HG02840 (cell line): ENCODE data around the gene RASL10A.
"Not testable (repeated sequence)": the region's sequence is repeated elsewhere in the genome, so short reads cannot be mapped to it uniquely, and the experiment has no call there.

ENCODE experiments used
- ATAC-seq: cut with Tn5 transposase; IDR thresholded peaks from one replicate; pipeline ENCODE4 v1.9.1; 2021; ENCODE audit warnings: mild to moderate bottlenecking, moderate library complexity, moderate number of reproducible peaks; ENCODE audit not compliant: unreplicated experiment, low FRiP score

The RASL10A gene

GRCh38 chr22:29315286-29316140, at the start of gene RASL10A:
RASL10A (minus strand) TSS chr22:29315697; CDS start chr22:29315246, 451 bp downstream.
- ATAC-seq, result no peak

GRCh38 chr22:29359469-29359868, 44.0 kb upstream of the RASL10A start:
- ATAC-seq, result no peak

GRCh38 chr22:29357193-29357890, 41.8 kb upstream of the RASL10A start:
- not testable (repeated sequence) for ATAC-seq

- ATAC-seq, result no peak
Observed at GRCh38 chr22:29353860-29354259, 38.4 kb upstream of the RASL10A start.

- ATAC-seq, result no peak
Observed at GRCh38 chr22:29353286-29353685, 37.8 kb upstream of the RASL10A start.

GRCh38 chr22:29352778-29353177, 37.3 kb upstream of the RASL10A start:
- no peak for ATAC-seq

- no peak for ATAC-seq
Observed at GRCh38 chr22:29351891-29352290, 36.4 kb upstream of the RASL10A start.

- ATAC-seq, result no peak
Observed at GRCh38 chr22:29351042-29351441, 35.5 kb upstream of the RASL10A start.

GRCh38 chr22:29348956-29349355, 33.5 kb upstream of the RASL10A start:
- no peak for ATAC-seq

- no peak for ATAC-seq
Observed at GRCh38 chr22:29348041-29348440, 32.5 kb upstream of the RASL10A start.

GRCh38 chr22:29346659-29347058, 31.2 kb upstream of the RASL10A start:
- ATAC-seq, result no peak

GRCh38 chr22:29345932-29346331, 30.4 kb upstream of the RASL10A start:
- ATAC-seq, result no peak

GRCh38 chr22:29344889-29345288, 29.4 kb upstream of the RASL10A start:
- not testable (repeated sequence) for ATAC-seq

GRCh38 chr22:29344137-29344536, 28.6 kb upstream of the RASL10A start:
- no peak for ATAC-seq

GRCh38 chr22:29343313-29343805, 27.9 kb upstream of the RASL10A start:
- ATAC-seq, result no peak

- no peak for ATAC-seq
Observed at GRCh38 chr22:29342577-29343312, 27.2 kb upstream of the RASL10A start.

- ATAC-seq, result no peak
Observed at GRCh38 chr22:29342177-29342576, 26.7 kb upstream of the RASL10A start.

- ATAC-seq, result no peak
Observed at GRCh38 chr22:29341849-29342127, 26.3 kb upstream of the RASL10A start.

GRCh38 chr22:29341056-29341848, 25.8 kb upstream of the RASL10A start:
- no peak for ATAC-seq

- no peak for ATAC-seq
Observed at GRCh38 chr22:29340566-29340965, 25.1 kb upstream of the RASL10A start.
